GM23338 (cell line): ENCODE results near the gene CELSR1. TPM values are rescaled to one million over a fixed set of nuclear protein-coding genes. Genes with fewer than 3 reads are reported as not detected.

Experiments
- POLR2AphosphoS5 ChIP-seq: IDR thresholded peaks from 2 replicates; pipeline ENCODE4 v1.6.1; 2016; ENCODE audit warnings: antibody characterized with exemption, low read depth
- STAT1 ChIP-seq: IDR thresholded peaks from one replicate; pipeline ENCODE4 v1.6.1; 2016; ENCODE audit warnings: antibody characterized with exemption; ENCODE audit not compliant: unreplicated experiment
- ZNF331 ChIP-seq: fragments of 250-450 bp; sonication (Bioruptor Pico); IDR thresholded peaks from 2 replicates; pipeline ENCODE4 v1.5.0; 2020; ENCODE audit warnings: low read depth, mild to moderate bottlenecking, moderate library complexity
- polyA plus RNA-seq: library from polyadenylated mRNA; unstranded; fragments of >200 nt; fragmentation: Nextera tagmentation; extraction: Ambion mirVana; gene quantifications from 2 replicates; pipeline ENCODE4 v1.2.1, GENCODE V29; 2016
- total RNA-seq: library from RNA; depleted of rRNA; stranded (reverse); fragments of >200 nt; shearing (Covaris generic); gene quantifications from 2 replicates; pipeline ENCODE4 v1.2.3, GENCODE V29; 2014
- TF ChIP-seq, protein P1 (sequence below): fragments of 250-450 bp; sonication (Bioruptor Pico); IDR thresholded peaks from 2 replicates; pipeline ENCODE4 v1.5.0; 2020; ENCODE audit warnings: mild to moderate bottlenecking, moderate library complexity
- TF ChIP-seq, protein P2 (sequence below): IDR thresholded peaks from one replicate; pipeline ENCODE4 v1.6.1; 2018; ENCODE audit warnings: antibody characterized with exemption; ENCODE audit not compliant: unreplicated experiment

CELSR1 gene
- total and polyA plus RNA-seq, 2 experiments from 2014 or later: 4.8 to 20.4 TPM

DNA sequence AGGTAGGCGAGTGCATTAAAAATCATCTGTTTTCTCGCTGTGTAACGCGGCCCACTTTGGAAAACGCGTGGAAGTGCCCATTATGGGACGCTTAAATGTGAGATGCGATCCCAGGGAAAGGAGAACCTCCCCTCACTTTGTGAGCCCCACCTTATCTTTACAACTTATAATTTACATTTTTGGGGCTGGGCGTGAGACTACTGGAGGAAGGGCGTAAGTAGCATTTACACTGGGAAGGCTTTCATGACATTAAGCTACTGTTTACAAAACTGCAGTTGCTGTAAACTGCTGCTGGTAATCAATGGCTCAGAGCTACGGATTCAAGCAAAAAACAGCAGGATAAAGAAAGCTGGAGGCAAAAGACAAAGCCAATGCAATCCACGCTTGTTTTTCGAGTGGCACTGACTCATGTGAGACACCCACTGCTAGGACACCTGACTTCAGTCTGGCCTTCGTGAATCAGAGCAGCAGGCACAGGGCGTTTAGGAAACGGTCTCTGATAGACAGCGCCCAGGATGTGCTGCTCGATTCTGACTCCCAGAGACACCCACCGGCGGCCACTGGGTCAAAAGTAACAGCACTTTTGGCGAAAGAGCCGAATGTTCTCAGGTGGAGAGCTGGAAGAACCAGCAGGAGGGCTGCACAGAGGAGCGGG, 123.6 kb downstream of the CELSR1 start (continued):
- TF ChIP-seq, protein P1, sequence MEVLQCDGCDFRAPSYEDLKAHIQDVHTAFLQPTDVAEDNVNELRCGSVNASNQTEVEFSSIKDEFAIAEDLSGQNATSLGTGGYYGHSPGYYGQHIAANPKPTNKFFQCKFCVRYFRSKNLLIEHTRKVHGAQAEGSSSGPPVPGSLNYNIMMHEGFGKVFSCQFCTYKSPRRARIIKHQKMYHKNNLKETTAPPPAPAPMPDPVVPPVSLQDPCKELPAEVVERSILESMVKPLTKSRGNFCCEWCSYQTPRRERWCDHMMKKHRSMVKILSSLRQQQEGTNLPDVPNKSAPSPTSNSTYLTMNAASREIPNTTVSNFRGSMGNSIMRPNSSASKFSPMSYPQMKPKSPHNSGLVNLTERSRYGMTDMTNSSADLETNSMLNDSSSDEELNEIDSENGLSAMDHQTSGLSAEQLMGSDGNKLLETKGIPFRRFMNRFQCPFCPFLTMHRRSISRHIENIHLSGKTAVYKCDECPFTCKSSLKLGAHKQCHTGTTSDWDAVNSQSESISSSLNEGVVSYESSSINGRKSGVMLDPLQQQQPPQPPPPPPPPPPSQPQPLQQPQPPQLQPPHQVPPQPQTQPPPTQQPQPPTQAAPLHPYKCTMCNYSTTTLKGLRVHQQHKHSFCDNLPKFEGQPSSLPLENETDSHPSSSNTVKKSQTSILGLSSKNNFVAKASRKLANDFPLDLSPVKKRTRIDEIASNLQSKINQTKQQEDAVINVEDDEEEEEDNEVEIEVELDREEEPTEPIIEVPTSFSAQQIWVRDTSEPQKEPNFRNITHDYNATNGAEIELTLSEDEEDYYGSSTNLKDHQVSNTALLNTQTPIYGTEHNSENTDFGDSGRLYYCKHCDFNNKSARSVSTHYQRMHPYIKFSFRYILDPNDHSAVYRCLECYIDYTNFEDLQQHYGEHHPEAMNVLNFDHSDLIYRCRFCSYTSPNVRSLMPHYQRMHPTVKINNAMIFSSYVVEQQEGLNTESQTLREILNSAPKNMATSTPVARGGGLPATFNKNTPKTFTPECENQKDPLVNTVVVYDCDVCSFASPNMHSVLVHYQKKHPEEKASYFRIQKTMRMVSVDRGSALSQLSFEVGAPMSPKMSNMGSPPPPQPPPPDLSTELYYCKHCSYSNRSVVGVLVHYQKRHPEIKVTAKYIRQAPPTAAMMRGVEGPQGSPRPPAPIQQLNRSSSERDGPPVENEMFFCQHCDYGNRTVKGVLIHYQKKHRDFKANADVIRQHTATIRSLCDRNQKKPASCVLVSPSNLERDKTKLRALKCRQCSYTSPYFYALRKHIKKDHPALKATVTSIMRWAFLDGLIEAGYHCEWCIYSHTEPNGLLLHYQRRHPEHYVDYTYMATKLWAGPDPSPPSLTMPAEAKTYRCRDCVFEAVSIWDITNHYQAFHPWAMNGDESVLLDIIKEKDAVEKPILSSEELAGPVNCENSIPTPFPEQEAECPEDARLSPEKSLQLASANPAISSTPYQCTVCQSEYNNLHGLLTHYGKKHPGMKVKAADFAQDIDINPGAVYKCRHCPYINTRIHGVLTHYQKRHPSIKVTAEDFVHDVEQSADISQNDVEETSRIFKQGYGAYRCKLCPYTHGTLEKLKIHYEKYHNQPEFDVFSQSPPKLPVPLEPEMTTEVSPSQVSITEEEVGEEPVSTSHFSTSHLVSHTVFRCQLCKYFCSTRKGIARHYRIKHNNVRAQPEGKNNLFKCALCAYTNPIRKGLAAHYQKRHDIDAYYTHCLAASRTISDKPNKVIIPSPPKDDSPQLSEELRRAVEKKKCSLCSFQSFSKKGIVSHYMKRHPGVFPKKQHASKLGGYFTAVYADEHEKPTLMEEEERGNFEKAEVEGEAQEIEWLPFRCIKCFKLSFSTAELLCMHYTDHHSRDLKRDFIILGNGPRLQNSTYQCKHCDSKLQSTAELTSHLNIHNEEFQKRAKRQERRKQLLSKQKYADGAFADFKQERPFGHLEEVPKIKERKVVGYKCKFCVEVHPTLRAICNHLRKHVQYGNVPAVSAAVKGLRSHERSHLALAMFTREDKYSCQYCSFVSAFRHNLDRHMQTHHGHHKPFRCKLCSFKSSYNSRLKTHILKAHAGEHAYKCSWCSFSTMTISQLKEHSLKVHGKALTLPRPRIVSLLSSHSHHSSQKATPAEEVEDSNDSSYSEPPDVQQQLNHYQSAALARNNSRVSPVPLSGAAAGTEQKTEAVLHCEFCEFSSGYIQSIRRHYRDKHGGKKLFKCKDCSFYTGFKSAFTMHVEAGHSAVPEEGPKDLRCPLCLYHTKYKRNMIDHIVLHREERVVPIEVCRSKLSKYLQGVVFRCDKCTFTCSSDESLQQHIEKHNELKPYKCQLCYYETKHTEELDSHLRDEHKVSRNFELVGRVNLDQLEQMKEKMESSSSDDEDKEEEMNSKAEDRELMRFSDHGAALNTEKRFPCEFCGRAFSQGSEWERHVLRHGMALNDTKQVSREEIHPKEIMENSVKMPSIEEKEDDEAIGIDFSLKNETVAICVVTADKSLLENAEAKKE (CRISPR knock-in tag): no peak
- TF ChIP-seq POLR2AphosphoS5 (no peak), ZNF331 (CRISPR knock-in tag) (no peak), STAT1 (no peak)
- TF ChIP-seq, protein P2, sequence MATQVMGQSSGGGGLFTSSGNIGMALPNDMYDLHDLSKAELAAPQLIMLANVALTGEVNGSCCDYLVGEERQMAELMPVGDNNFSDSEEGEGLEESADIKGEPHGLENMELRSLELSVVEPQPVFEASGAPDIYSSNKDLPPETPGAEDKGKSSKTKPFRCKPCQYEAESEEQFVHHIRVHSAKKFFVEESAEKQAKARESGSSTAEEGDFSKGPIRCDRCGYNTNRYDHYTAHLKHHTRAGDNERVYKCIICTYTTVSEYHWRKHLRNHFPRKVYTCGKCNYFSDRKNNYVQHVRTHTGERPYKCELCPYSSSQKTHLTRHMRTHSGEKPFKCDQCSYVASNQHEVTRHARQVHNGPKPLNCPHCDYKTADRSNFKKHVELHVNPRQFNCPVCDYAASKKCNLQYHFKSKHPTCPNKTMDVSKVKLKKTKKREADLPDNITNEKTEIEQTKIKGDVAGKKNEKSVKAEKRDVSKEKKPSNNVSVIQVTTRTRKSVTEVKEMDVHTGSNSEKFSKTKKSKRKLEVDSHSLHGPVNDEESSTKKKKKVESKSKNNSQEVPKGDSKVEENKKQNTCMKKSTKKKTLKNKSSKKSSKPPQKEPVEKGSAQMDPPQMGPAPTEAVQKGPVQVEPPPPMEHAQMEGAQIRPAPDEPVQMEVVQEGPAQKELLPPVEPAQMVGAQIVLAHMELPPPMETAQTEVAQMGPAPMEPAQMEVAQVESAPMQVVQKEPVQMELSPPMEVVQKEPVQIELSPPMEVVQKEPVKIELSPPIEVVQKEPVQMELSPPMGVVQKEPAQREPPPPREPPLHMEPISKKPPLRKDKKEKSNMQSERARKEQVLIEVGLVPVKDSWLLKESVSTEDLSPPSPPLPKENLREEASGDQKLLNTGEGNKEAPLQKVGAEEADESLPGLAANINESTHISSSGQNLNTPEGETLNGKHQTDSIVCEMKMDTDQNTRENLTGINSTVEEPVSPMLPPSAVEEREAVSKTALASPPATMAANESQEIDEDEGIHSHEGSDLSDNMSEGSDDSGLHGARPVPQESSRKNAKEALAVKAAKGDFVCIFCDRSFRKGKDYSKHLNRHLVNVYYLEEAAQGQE: no peak
